ENCODE measurements around the gene MRPL23. TPM values are rescaled to one million over a fixed set of nuclear protein-coding genes. Genes with fewer than 3 reads are reported as not detected.

MRPL23 gene
- total RNA-seq, 1 experiment from 2014 or later = 83.8 TPM

DNA sequence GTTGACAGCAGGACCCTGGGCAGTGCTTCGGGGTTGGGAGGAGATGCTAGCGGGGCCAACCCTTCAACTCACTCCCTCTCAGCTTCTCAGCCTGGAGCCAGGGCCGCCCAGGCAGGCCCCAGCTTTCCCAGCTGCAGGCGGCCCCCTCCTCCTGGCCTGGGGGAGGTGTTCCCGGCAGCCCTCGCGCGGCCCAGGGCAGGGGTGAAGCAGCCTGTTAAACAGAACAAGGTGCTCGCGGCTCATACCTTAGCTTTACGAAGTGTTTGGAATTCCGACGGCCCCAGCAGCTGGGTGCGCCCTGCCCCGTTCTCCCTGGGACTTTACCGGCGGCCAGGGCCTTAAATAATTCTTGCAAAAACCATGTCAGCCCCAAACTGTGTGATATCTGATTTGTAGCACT, 17.2 kb downstream of the MRPL23 start:
- intact Hi-C loops (cut with micrococcal nuclease; ENCODE audit: unreplicated experiment) = no loop called here
- no peak for DNase-seq (ENCODE audit: low spot score)
- CTCF ChIA-PET = no interaction called here

DNA sequence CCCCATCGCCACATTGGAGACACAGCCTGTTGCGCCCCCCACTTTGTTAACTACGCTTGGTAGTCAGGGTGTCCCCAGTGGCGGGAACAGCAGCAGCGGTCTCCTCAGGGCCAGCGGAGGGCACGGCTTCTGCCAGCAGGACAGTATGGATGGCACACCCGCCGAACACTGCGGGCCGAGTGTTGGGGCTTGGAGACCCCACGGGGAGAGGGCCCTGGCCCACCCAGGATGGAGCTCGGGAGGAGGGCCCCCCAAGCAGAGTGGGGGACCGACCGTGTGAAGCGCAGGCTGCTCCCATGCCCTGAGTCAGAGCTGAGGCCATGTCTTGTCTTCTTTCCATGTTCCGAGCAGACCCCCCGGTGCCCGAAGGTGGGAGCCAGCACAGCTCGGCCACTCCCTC, 17.8 kb downstream of the MRPL23 start:
- TF ChIP-seq EZH2 (IDR thresholded peaks at IDR 0.05; ENCODE audit: borderline replicate concordance, low read depth, low read length, poor library complexity, severe bottlenecking) = no peak
- TF ChIP-seq, protein P1, sequence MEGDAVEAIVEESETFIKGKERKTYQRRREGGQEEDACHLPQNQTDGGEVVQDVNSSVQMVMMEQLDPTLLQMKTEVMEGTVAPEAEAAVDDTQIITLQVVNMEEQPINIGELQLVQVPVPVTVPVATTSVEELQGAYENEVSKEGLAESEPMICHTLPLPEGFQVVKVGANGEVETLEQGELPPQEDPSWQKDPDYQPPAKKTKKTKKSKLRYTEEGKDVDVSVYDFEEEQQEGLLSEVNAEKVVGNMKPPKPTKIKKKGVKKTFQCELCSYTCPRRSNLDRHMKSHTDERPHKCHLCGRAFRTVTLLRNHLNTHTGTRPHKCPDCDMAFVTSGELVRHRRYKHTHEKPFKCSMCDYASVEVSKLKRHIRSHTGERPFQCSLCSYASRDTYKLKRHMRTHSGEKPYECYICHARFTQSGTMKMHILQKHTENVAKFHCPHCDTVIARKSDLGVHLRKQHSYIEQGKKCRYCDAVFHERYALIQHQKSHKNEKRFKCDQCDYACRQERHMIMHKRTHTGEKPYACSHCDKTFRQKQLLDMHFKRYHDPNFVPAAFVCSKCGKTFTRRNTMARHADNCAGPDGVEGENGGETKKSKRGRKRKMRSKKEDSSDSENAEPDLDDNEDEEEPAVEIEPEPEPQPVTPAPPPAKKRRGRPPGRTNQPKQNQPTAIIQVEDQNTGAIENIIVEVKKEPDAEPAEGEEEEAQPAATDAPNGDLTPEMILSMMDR (conservative IDR thresholded peaks at IDR 0.05; ENCODE audit: low read depth, low read length) = no peak
- CTCF ChIA-PET = no interaction called here
- intact Hi-C loops (cut with micrococcal nuclease; ENCODE audit: unreplicated experiment) = no loop called here
- Histone ChIP-seq H3K4me3 (ENCODE audit: low read depth, low read length, poor library complexity, severe bottlenecking) (no peak overlapping the region), H3K9me3 (ENCODE audit: low read depth, low read length, poor library complexity, severe bottlenecking) (no peaks in the 10 kb centered on the region), H3K27ac (ENCODE audit: low read depth, low read length, poor library complexity, severe bottlenecking) (no peak overlapping the region), H3K36me3 (ENCODE audit: insufficient read depth, low read length, poor library complexity, severe bottlenecking) (no peaks in the 10 kb centered on the region), H3K4me1 (ENCODE audit: insufficient read depth, low read length, poor library complexity, severe bottlenecking) (no peaks in the 10 kb centered on the region), H3K27me3 (replicated peaks; ENCODE audit: insufficient read depth, low read depth, low read length, poor library complexity) (no peaks in the 10 kb centered on the region)
- no peak for DNase-seq (ENCODE audit: low spot score)
- POLR2A ChIA-PET (ENCODE audit: low non-redundant PET) = no interaction called here
- BruUV-seq (replicated peaks) = no TSS peak

More for the DNA sequence above, 17.2 kb downstream of the MRPL23 start:
- no peaks in the 10 kb centered on the region for H3K9me3 ChIP-seq (ENCODE audit: low read depth, low read length, poor library complexity, severe bottlenecking)
- H3K36me3 ChIP-seq (ENCODE audit: insufficient read depth, low read length, poor library complexity, severe bottlenecking) = no peaks in the 10 kb centered on the region
- BruUV-seq (replicated peaks) = no TSS peak
- TF ChIP-seq, protein P1 (conservative IDR thresholded peaks at IDR 0.05; ENCODE audit: low read depth, low read length) = no peak
- no peak for TF ChIP-seq EZH2 (IDR thresholded peaks at IDR 0.05; ENCODE audit: borderline replicate concordance, low read depth, low read length, poor library complexity, severe bottlenecking)
- no peak overlapping the region for H3K4me3 ChIP-seq (ENCODE audit: low read depth, low read length, poor library complexity, severe bottlenecking)
- no peak overlapping the region for H3K27ac ChIP-seq (ENCODE audit: low read depth, low read length, poor library complexity, severe bottlenecking)
- H3K4me1 ChIP-seq (ENCODE audit: insufficient read depth, low read length, poor library complexity, severe bottlenecking) = no peaks in the 10 kb centered on the region
- POLR2A ChIA-PET (ENCODE audit: low non-redundant PET) = no interaction called here
- no peaks in the 10 kb centered on the region for H3K27me3 ChIP-seq (replicated peaks; ENCODE audit: insufficient read depth, low read depth, low read length, poor library complexity)

DNA sequence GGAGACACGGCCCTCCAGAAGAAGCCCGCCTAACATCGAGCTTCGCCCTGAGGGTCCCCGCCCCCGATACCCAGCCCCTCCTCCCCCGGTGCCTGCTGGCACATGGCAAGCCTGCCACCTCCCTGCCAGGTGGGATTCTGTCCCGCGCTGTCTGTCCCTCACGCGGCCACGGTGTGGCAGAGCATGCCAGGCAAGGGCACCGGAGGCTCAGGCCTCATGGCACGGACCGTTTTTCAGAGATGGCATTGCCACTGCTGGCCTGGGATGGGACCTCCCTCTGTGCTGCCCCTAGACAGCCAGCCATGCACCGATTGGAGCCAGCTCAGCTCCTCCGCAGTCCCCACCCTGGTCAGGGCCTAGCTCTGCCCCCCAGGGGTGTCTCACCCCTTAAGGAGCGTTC, 19.4 kb downstream of the MRPL23 start:
- H3K36me3 ChIP-seq (ENCODE audit: insufficient read depth, low read length, poor library complexity, severe bottlenecking) = no peaks in the 10 kb centered on the region
- POLR2A ChIA-PET (ENCODE audit: low non-redundant PET) = no interaction called here
- intact Hi-C loops (cut with micrococcal nuclease; ENCODE audit: unreplicated experiment) = no loop called here
- BruUV-seq (replicated peaks) = no TSS peak
- CTCF ChIA-PET = no interaction called here
- no peak for TF ChIP-seq EZH2 (IDR thresholded peaks at IDR 0.05; ENCODE audit: borderline replicate concordance, low read depth, low read length, poor library complexity, severe bottlenecking)
- TF ChIP-seq, protein P1 (conservative IDR thresholded peaks at IDR 0.05; ENCODE audit: low read depth, low read length) = no peak
- H3K4me1 ChIP-seq (ENCODE audit: insufficient read depth, low read length, poor library complexity, severe bottlenecking) = no peaks in the 10 kb centered on the region
- no peaks in the 10 kb centered on the region for H3K27me3 ChIP-seq (replicated peaks; ENCODE audit: insufficient read depth, low read depth, low read length, poor library complexity)
- H3K27ac ChIP-seq (ENCODE audit: low read depth, low read length, poor library complexity, severe bottlenecking) = no peak overlapping the region
- DNase-seq (ENCODE audit: low spot score) = no peak
- H3K9me3 ChIP-seq (ENCODE audit: low read depth, low read length, poor library complexity, severe bottlenecking) = no peaks in the 10 kb centered on the region
- H3K4me3 ChIP-seq (ENCODE audit: low read depth, low read length, poor library complexity, severe bottlenecking) = no peak overlapping the region
